ENCODE results near the gene CAPN5. TPM values are rescaled to one million over a fixed set of nuclear protein-coding genes. Genes with fewer than 3 reads are reported as not detected.

Gene CAPN5
- total and polyA plus RNA-seq, 10 of the 15 experiments (the other 5 are each of a cell fraction or from before 2014, with no cell fraction given), result 0.02 to 0.33 (median 0.07) TPM; not detected in 3

GRCh38 chr11:77144857-77145428 is 78.2 kb downstream of the CAPN5 start:
- ChIA-PET POLR2A (no interaction called here), CTCF (interaction anchor here (1.2 kb wide), 1 partner anchor 18 kb away, joined by 5 read pairs; the partner anchor contains the start of gene MYO7A), RAD21 (ENCODE audit: unreplicated experiment) (no interaction called here), SMC1A (ENCODE audit: uncharacterized antibody, unreplicated experiment) (no interaction called here)
- no peaks in the 10 kb centered on the region for H4K20me1 ChIP-seq (ENCODE audit: control insufficient read depth, insufficient read depth)
- 30% methylated on average over 7 of the region's 7 CpGs for WGBS (ENCODE audit: insufficient coverage, insufficient replicate concordance, low lambda C conversion rate, missing lambda C conversion rate)
- intact Hi-C loops (cut with micrococcal nuclease; ENCODE audit: unreplicated experiment), result no loop called here
- H2AFZ ChIP-seq (ENCODE audit: control insufficient read depth, low read depth, low read length), result no peak overlapping the region
- ATAC-seq (no peak), FAIRE-seq (no peak), DNase-seq (ENCODE audit: low read depth, low spot score) (no peak)
- peaks cover 0 to 4% of the 10 kb centered on the region in 2 experiments; a peak in 2 of 4 replicates for H3K27me3 ChIP-seq (replicated peaks in 1 of 2; ENCODE audit: control insufficient read depth in 2 of 2, insufficient read depth in 2 of 2, low read length in 1 of 2)
- H3K27ac ChIP-seq (ENCODE audit: control insufficient read depth, insufficient read depth), result no peak overlapping the region
- H3K36me3 ChIP-seq (ENCODE audit: control insufficient read depth in 2 of 2, insufficient read depth in 2 of 2, low read length in 1 of 2), result no peaks in the 10 kb centered on the region
- no peak overlapping the region for H3K4me3 ChIP-seq
- TF ChIP-seq HCFC1 (IDR thresholded peaks at IDR 0.05; ENCODE audit: low read length) (no peak), CHD1 (IDR thresholded peaks at IDR 0.05; ENCODE audit: low read depth, low read length) (no peak), TBL1XR1 (IDR thresholded peaks at IDR 0.05; ENCODE audit: low read depth, low read length) (no peak), POU2F2 (IDR thresholded peaks at IDR 0.05; ENCODE audit: borderline replicate concordance, low read depth, low read length) (no peak), HDAC2 (IDR thresholded peaks at IDR 0.05) (no peak), ESRRA (IDR thresholded peaks at IDR 0.05; ENCODE audit: low read length) (no peak), ZBTB4 (CRISPR knock-in tag; IDR thresholded peaks at IDR 0.05) (no peak), RUNX3 (IDR thresholded peaks at IDR 0.05; ENCODE audit: low read length) (no peak), EP300 (IDR thresholded peaks at IDR 0.05; ENCODE audit: borderline replicate concordance in 1 of 2, control insufficient read depth in 1 of 2, low read depth in 2 of 2, low read length in 2 of 2) (no peak), CHD2 (IDR thresholded peaks at IDR 0.05; ENCODE audit: borderline replicate concordance, low read depth, low read length) (no peak), ZNF217 (IDR thresholded peaks at IDR 0.05) (no peak)
- TF ChIP-seq, protein P1, sequence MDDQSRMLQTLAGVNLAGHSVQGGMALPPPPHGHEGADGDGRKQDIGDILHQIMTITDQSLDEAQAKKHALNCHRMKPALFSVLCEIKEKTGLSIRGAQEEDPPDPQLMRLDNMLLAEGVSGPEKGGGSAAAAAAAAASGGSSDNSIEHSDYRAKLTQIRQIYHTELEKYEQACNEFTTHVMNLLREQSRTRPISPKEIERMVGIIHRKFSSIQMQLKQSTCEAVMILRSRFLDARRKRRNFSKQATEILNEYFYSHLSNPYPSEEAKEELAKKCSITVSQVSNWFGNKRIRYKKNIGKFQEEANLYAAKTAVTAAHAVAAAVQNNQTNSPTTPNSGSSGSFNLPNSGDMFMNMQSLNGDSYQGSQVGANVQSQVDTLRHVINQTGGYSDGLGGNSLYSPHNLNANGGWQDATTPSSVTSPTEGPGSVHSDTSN (IDR thresholded peaks at IDR 0.05; ENCODE audit: insufficient replicate concordance, low read depth, low read length), result no peak
- TF ChIP-seq, protein P2, sequence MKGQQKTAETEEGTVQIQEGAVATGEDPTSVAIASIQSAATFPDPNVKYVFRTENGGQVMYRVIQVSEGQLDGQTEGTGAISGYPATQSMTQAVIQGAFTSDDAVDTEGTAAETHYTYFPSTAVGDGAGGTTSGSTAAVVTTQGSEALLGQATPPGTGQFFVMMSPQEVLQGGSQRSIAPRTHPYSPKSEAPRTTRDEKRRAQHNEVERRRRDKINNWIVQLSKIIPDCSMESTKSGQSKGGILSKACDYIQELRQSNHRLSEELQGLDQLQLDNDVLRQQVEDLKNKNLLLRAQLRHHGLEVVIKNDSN (IDR thresholded peaks at IDR 0.05; ENCODE audit: borderline replicate concordance, extremely low read length, insufficient read depth, low read depth, low read length), result no peak
- TF ChIP-seq, protein P3, sequence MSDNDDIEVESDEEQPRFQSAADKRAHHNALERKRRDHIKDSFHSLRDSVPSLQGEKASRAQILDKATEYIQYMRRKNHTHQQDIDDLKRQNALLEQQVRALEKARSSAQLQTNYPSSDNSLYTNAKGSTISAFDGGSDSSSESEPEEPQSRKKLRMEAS (IDR thresholded peaks at IDR 0.05; ENCODE audit: low read depth, low read length), result no peak
- TF ChIP-seq, protein P4, sequence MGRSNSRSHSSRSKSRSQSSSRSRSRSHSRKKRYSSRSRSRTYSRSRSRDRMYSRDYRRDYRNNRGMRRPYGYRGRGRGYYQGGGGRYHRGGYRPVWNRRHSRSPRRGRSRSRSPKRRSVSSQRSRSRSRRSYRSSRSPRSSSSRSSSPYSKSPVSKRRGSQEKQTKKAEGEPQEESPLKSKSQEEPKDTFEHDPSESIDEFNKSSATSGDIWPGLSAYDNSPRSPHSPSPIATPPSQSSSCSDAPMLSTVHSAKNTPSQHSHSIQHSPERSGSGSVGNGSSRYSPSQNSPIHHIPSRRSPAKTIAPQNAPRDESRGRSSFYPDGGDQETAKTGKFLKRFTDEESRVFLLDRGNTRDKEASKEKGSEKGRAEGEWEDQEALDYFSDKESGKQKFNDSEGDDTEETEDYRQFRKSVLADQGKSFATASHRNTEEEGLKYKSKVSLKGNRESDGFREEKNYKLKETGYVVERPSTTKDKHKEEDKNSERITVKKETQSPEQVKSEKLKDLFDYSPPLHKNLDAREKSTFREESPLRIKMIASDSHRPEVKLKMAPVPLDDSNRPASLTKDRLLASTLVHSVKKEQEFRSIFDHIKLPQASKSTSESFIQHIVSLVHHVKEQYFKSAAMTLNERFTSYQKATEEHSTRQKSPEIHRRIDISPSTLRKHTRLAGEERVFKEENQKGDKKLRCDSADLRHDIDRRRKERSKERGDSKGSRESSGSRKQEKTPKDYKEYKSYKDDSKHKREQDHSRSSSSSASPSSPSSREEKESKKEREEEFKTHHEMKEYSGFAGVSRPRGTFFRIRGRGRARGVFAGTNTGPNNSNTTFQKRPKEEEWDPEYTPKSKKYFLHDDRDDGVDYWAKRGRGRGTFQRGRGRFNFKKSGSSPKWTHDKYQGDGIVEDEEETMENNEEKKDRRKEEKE (IDR thresholded peaks at IDR 0.05), result no peak
- BruUV-seq (replicated peaks), result no TSS peak
- H3K4me1 ChIP-seq (ENCODE audit: control insufficient read depth, insufficient read depth, low read length), result no peaks in the 10 kb centered on the region
- H3K9ac ChIP-seq (ENCODE audit: control insufficient read depth, insufficient read depth, low read length), result no peak overlapping the region
- H3K4me2 ChIP-seq (ENCODE audit: control insufficient read depth, insufficient read depth), result no peak overlapping the region
- in situ Hi-C loops (cut with MboI), result no loop called here
- no peaks in the 10 kb centered on the region for H3K9me3 ChIP-seq (replicated peaks; ENCODE audit: control insufficient read depth, insufficient read depth, low read length)
- H3K79me2 ChIP-seq (ENCODE audit: control insufficient read depth, insufficient read depth, low read length), result no peaks in the 10 kb centered on the region
